Natural killer cell (primary cell): ENCODE data around the gene LIN7A. TPM values are rescaled to one million over a fixed set of nuclear protein-coding genes. Genes with fewer than 3 reads are reported as not detected.
"Not testable (repeated sequence)": the region's sequence is repeated elsewhere in the genome, so short reads cannot be mapped to it uniquely, and the experiment has no call there.

Experiments used
- ATAC-seq, 3 donors: fragments of 150-1000 bp in 2 of 3; fragments of 200-7000 bp in 1 of 3; cut with Tn5 transposase; 1 replicate in 1 of 3; 2 replicates in 2 of 3; pipeline ENCODE4 v1.10.0; 2021; ENCODE audit warnings: mild to moderate bottlenecking in 2 of 3, moderate library complexity in 2 of 3
- DNase-seq, 2 donors: peaks; one replicate each; pipeline versions ENCODE4 v3.0.0 to v3.0.0-alpha.2; 2013 to 2021; ENCODE audit warnings: mixed read lengths in 1 of 2
- H3K27ac ChIP-seq: one replicate; pipeline ENCODE4 v1.5.1; 2013; ENCODE audit warnings: mild to moderate bottlenecking, low read length
- H3K27me3 ChIP-seq: one replicate; pipeline ENCODE4 v1.6.1; 2013; ENCODE audit warnings: low read length; ENCODE audit not compliant: control insufficient read depth, insufficient read depth
- H3K36me3 ChIP-seq: one replicate; pipeline ENCODE4 v1.6.1; 2013; ENCODE audit warnings: low read length; ENCODE audit not compliant: control insufficient read depth, insufficient read depth
- H3K4me1 ChIP-seq: one replicate; pipeline ENCODE4 v1.6.1; 2013; ENCODE audit warnings: low read length; ENCODE audit not compliant: control insufficient read depth, insufficient read depth
- H3K4me3 ChIP-seq: one replicate; pipeline ENCODE4 v1.5.1; 2013; ENCODE audit warnings: low read length
- H3K9me3 ChIP-seq: one replicate; pipeline ENCODE4 v1.6.1; 2013; ENCODE audit warnings: low read length; ENCODE audit not compliant: control insufficient read depth, insufficient read depth
- H3K27ac Mint-ChIP-seq, 2 donors: one replicate each; pipeline ENCODE4 v1.8.0; 2022; ENCODE audit warnings: mild to moderate bottlenecking in 2 of 2, mixed read lengths in 2 of 2, moderate library complexity in 1 of 2
- H3K27me3 Mint-ChIP-seq, 2 donors: one replicate each; pipeline ENCODE4 v1.8.0; 2022; ENCODE audit warnings: low read depth in 2 of 2, mixed read lengths in 2 of 2
- H3K36me3 Mint-ChIP-seq: one replicate; pipeline ENCODE4 v1.8.0; 2022; ENCODE audit warnings: mixed read lengths
- H3K4me1 Mint-ChIP-seq, 2 donors: one replicate each; pipeline ENCODE4 v1.8.0; 2022; ENCODE audit warnings: mixed read lengths in 2 of 2
- H3K4me3 Mint-ChIP-seq: one replicate; pipeline ENCODE4 v1.8.0; 2022; ENCODE audit warnings: mild to moderate bottlenecking, moderate library complexity, mixed read lengths
- H3K9me3 Mint-ChIP-seq, 2 donors: one replicate each; pipeline ENCODE4 v1.8.0; 2022; ENCODE audit warnings: mixed read lengths in 2 of 2
- CTCF ChIP-seq: fragments of 200-600 bp; IDR thresholded peaks from one replicate; pipeline ENCODE4 v1.8.0; 2022; ENCODE audit warnings: antibody characterized with exemption
- WGBS: methylation state at CpG from one replicate; pipeline ENCODE4 v1.1.7; 2013; ENCODE audit warnings: missing lambda C conversion rate; ENCODE audit not compliant: insufficient coverage; 5-methylcytosine and 5-hydroxymethylcytosine counted together
- intact Hi-C: fragments of 100-400 bp; cut with micrococcal nuclease; formaldehyde crosslinking; loops from one replicate; pipeline ENCODE4 v1.14.2; 2022
- total RNA-seq, 4 donors: library from RNA; stranded (reverse); fragments of 120-200 nt in 1 of 4; gene quantifications; one replicate each; pipeline versions ENCODE4 v1.2.3 to v1.2.4, GENCODE V29; 2013 to 2022

Gene LIN7A
- total RNA-seq, 3 donors from 2014 or later (not counting 1 experiment from before 2014, with no cell fraction given): 0.12 to 14.9 (median 0.27) TPM

- ATAC-seq, H3K36me3 ChIP-seq, H3K36me3 Mint-ChIP-seq, H3K4me1 Mint-ChIP-seq, H3K27me3 Mint-ChIP-seq, DNase-seq, H3K4me1 ChIP-seq, H3K27ac ChIP-seq, H3K27ac Mint-ChIP-seq, H3K27me3 ChIP-seq, H3K9me3 ChIP-seq, H3K4me3 ChIP-seq, intact Hi-C loops, H3K4me3 Mint-ChIP-seq: not testable (repeated sequence)
- 84% methylated on average over 5 of the region's 5 CpGs for WGBS
- H3K9me3 Mint-ChIP-seq: peaks cover 25 to 28% of the 10 kb centered on the region in 2 donors
Measured at GRCh38 chr12:80782963-80783470, 154.7 kb downstream of the LIN7A start.

- intact Hi-C loops: no loop called here
- no peak overlapping the region for H3K4me3 ChIP-seq
- H3K4me1 ChIP-seq: no peaks in the 10 kb centered on the region
- no peak for TF ChIP-seq CTCF
- Mint-ChIP-seq H3K36me3 (no peaks in the 10 kb centered on the region), H3K4me3 (no peak overlapping the region), H3K4me1 (no peaks in the 10 kb centered on the region), H3K9me3 (peaks cover 22 to 28% of the 10 kb centered on the region in 2 donors), H3K27ac (no peak overlapping the region), H3K27me3 (no peaks in the 10 kb centered on the region)
- H3K27ac ChIP-seq: no peak overlapping the region
- WGBS: 96% methylated on average over 1 of the region's 1 CpG
- DNase-seq (no peak), ATAC-seq (no peak)
- H3K36me3 ChIP-seq: no peaks in the 10 kb centered on the region
- no peaks in the 10 kb centered on the region for H3K27me3 ChIP-seq
- no peaks in the 10 kb centered on the region for H3K9me3 ChIP-seq
Measured at GRCh38 chr12:80781313-80781712, 156.4 kb downstream of the LIN7A start.

GRCh38 chr12:80780746-80781145 lies 157.0 kb downstream of the LIN7A start:
- Histone ChIP-seq H3K4me1 (no peaks in the 10 kb centered on the region), H3K27ac (no peak overlapping the region), H3K9me3 (no peaks in the 10 kb centered on the region), H3K27me3 (no peaks in the 10 kb centered on the region), H3K36me3 (no peaks in the 10 kb centered on the region), H3K4me3 (no peak overlapping the region)
- ATAC-seq (no peak), DNase-seq (no peak)
- no peaks in the 10 kb centered on the region for H3K27me3 Mint-ChIP-seq
- no CpG with 5 or more reads among the region's 2 CpGs for WGBS
- no peak overlapping the region for H3K27ac Mint-ChIP-seq
- no peak overlapping the region for H3K4me3 Mint-ChIP-seq
- H3K4me1 Mint-ChIP-seq: no peaks in the 10 kb centered on the region
- no peak for TF ChIP-seq CTCF
- intact Hi-C loops: no loop called here
- no peaks in the 10 kb centered on the region for H3K36me3 Mint-ChIP-seq
- H3K9me3 Mint-ChIP-seq: peaks cover 25 to 28% of the 10 kb centered on the region in 2 donors

GRCh38 chr12:80778005-80778541 lies 159.7 kb downstream of the LIN7A start:
- no peaks in the 10 kb centered on the region for H3K27me3 Mint-ChIP-seq
- Histone ChIP-seq H3K9me3 (no peaks in the 10 kb centered on the region), H3K27ac (no peak overlapping the region), H3K36me3 (no peaks in the 10 kb centered on the region), H3K27me3 (no peaks in the 10 kb centered on the region), H3K4me1 (no peaks in the 10 kb centered on the region), H3K4me3 (no peak overlapping the region)
- no peaks in the 10 kb centered on the region for H3K36me3 Mint-ChIP-seq
- peaks cover 14 to 15% of the 10 kb centered on the region in 2 donors for H3K9me3 Mint-ChIP-seq
- H3K4me3 Mint-ChIP-seq: no peak overlapping the region
- no peaks in the 10 kb centered on the region for H3K4me1 Mint-ChIP-seq
- DNase-seq: no peak
- H3K27ac Mint-ChIP-seq: no peak overlapping the region
- ATAC-seq: no peak
- 41% methylated on average over 2 of the region's 3 CpGs for WGBS
- no peak for TF ChIP-seq CTCF
- intact Hi-C loops: no loop called here
